ENCODE measurements around the gene DOCK10. TPM values are rescaled to one million over a fixed set of nuclear protein-coding genes. Genes with fewer than 3 reads are reported as not detected.

Gene DOCK10
- polyA plus RNA-seq, 1 donor (not counting 4 experiments of a cell fraction or from before 2014, with no cell fraction given) = 2.5 TPM

DNA sequence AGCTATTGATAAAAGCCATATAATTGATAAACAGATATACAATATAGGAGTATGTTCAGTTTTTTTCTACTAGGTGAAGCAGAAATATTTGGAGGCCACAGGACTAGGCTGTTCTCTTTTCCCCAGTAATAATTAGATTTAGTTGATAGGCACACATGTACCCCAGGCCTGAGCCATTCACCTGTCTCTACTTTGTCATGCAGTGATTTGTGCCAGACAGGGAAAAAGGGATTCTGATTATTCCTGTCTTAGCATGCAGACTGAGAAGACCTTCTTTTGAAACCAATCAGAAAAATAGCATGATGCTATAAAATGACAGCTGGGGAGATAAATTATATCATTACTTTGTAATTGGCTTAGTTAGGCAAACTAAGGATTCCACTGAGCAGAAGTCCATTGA, 94.3 kb downstream of the DOCK10 start:
- H3K36me3 ChIP-seq (ENCODE audit: control insufficient read depth in 2 of 2, extremely low read depth in 1 of 2, insufficient read depth in 2 of 2, low read length in 2 of 2) = no peaks in the 10 kb centered on the region
- H3K9me3 ChIP-seq (ENCODE audit: control insufficient read depth, low read depth, low read length) = no peaks in the 10 kb centered on the region
- no peaks in the 10 kb centered on the region for H3K27me3 ChIP-seq (ENCODE audit: control insufficient read depth, extremely low read depth, insufficient read depth, low read length)
- FAIRE-seq (no peak), DNase-seq (ENCODE audit: low read depth, low spot score) (no peak)
- H3K4me3 ChIP-seq (ENCODE audit: control insufficient read depth in 2 of 3, extremely low read depth in 1 of 3, insufficient read depth in 2 of 3, low read depth in 1 of 3, low read length in 3 of 3) = no peak overlapping the region
- H3K27ac ChIP-seq (ENCODE audit: control insufficient read depth, insufficient read depth, low read length) = no peak overlapping the region
- no peaks in the 10 kb centered on the region for H4K20me1 ChIP-seq (ENCODE audit: control insufficient read depth, extremely low read depth, insufficient read depth, low read length)
- H3K9ac ChIP-seq (ENCODE audit: control insufficient read depth, extremely low read depth, insufficient read depth, low read length) = no peak overlapping the region
- no peaks in the 10 kb centered on the region for H3K79me2 ChIP-seq (ENCODE audit: control insufficient read depth, insufficient read depth, low read length)
- H3K9me1 ChIP-seq (ENCODE audit: control insufficient read depth, extremely low read depth, insufficient read depth, low read length) = no peaks in the 10 kb centered on the region
- H3K4me2 ChIP-seq (ENCODE audit: control insufficient read depth, extremely low read depth, insufficient read depth, low read depth, low read length) = no peak overlapping the region
- no peak for TF ChIP-seq EZH2 (IDR thresholded peaks at IDR 0.05; ENCODE audit: low read length)
- TF ChIP-seq, protein P1, sequence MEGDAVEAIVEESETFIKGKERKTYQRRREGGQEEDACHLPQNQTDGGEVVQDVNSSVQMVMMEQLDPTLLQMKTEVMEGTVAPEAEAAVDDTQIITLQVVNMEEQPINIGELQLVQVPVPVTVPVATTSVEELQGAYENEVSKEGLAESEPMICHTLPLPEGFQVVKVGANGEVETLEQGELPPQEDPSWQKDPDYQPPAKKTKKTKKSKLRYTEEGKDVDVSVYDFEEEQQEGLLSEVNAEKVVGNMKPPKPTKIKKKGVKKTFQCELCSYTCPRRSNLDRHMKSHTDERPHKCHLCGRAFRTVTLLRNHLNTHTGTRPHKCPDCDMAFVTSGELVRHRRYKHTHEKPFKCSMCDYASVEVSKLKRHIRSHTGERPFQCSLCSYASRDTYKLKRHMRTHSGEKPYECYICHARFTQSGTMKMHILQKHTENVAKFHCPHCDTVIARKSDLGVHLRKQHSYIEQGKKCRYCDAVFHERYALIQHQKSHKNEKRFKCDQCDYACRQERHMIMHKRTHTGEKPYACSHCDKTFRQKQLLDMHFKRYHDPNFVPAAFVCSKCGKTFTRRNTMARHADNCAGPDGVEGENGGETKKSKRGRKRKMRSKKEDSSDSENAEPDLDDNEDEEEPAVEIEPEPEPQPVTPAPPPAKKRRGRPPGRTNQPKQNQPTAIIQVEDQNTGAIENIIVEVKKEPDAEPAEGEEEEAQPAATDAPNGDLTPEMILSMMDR (optimal IDR thresholded peaks at IDR 0.05 in 1 of 3, IDR thresholded peaks at IDR 0.05 in 1 of 3, conservative IDR thresholded peaks at IDR 0.05 in 1 of 3; ENCODE audit: extremely low read depth in 1 of 3, insufficient read depth in 2 of 3, low read length in 3 of 3) = no peak
- peaks cover 10% of the 10 kb centered on the region for H3K4me1 ChIP-seq (ENCODE audit: control insufficient read depth, extremely low read depth, insufficient read depth, low read length)
- no peak overlapping the region for H2AFZ ChIP-seq (ENCODE audit: control insufficient read depth, low read length)
- dilution Hi-C loops (cut with MboI; ENCODE audit: extremely low pct_ligation_motif_present, low sequenced_read_pairs) = no loop called here

DNA sequence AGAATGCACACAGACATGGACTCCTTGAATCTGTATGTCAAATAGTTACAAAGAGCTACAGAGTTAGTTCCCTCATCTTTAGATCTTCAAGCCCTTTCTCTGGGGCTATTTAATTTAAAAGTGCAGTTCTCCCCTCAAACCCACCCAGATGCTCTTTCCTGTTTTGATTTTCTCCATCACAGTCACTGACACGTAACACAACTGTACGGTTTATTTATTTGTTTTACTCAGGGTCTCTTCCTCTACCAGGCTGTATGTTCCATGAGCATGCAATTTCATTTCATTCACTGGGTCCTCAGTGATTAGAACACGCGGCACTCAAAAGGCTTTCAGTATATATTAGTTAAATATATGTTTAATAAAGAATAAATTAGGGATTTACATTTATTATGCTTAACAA, 94.7 kb downstream of the DOCK10 start:
- H2AFZ ChIP-seq (ENCODE audit: control insufficient read depth, low read length) = no peak overlapping the region

More for the DNA sequence above, 94.7 kb downstream of the DOCK10 start:
- Histone ChIP-seq H3K9ac (ENCODE audit: control insufficient read depth, extremely low read depth, insufficient read depth, low read length) (no peak overlapping the region), H3K9me3 (ENCODE audit: control insufficient read depth, low read depth, low read length) (no peaks in the 10 kb centered on the region), H3K27ac (ENCODE audit: control insufficient read depth, insufficient read depth, low read length) (no peak overlapping the region), H3K4me2 (ENCODE audit: control insufficient read depth, extremely low read depth, insufficient read depth, low read depth, low read length) (no peak overlapping the region), H3K27me3 (ENCODE audit: control insufficient read depth, extremely low read depth, insufficient read depth, low read length) (no peaks in the 10 kb centered on the region), H3K79me2 (ENCODE audit: control insufficient read depth, insufficient read depth, low read length) (no peaks in the 10 kb centered on the region), H3K36me3 (ENCODE audit: control insufficient read depth in 2 of 2, extremely low read depth in 1 of 2, insufficient read depth in 2 of 2, low read length in 2 of 2) (no peaks in the 10 kb centered on the region), H3K4me1 (ENCODE audit: control insufficient read depth, extremely low read depth, insufficient read depth, low read length) (peaks cover 10% of the 10 kb centered on the region), H3K9me1 (ENCODE audit: control insufficient read depth, extremely low read depth, insufficient read depth, low read length) (no peaks in the 10 kb centered on the region), H3K4me3 (ENCODE audit: control insufficient read depth in 2 of 3, extremely low read depth in 1 of 3, insufficient read depth in 2 of 3, low read depth in 1 of 3, low read length in 3 of 3) (no peak overlapping the region), H4K20me1 (ENCODE audit: control insufficient read depth, extremely low read depth, insufficient read depth, low read length) (no peaks in the 10 kb centered on the region)
- TF ChIP-seq EZH2 (IDR thresholded peaks at IDR 0.05; ENCODE audit: low read length) = no peak
- TF ChIP-seq, protein P1 (optimal IDR thresholded peaks at IDR 0.05 in 1 of 3, IDR thresholded peaks at IDR 0.05 in 1 of 3, conservative IDR thresholded peaks at IDR 0.05 in 1 of 3; ENCODE audit: extremely low read depth in 1 of 3, insufficient read depth in 2 of 3, low read length in 3 of 3) = no peak
- FAIRE-seq = no peak
- dilution Hi-C loops (cut with MboI; ENCODE audit: extremely low pct_ligation_motif_present, low sequenced_read_pairs) = no loop called here
- DNase-seq (ENCODE audit: low read depth, low spot score) = no peak
